DOHH2 (cell line): Measurements from ENCODE around the gene GUCA1A.
A peak's percentile ranks its signal among the peaks of the same experiment; 100 is the strongest.
"Not testable (repeated sequence)": the region's sequence is repeated elsewhere in the genome, so short reads cannot be mapped to it uniquely, and the experiment has no call there.

ENCODE experiments used
- H3F3A ChIP-seq: fragments of 200-600 bp; sonication (generic), shearing (Covaris generic); 2 replicates; pipeline ENCODE4 v1.6.0; 2016; ENCODE audit warnings: antibody characterized with exemption, mild to moderate bottlenecking; ENCODE audit not compliant: control insufficient read depth, insufficient read depth
- H3K27ac ChIP-seq: fragments of 200-600 bp; sonication (generic); 2 replicates; pipeline ENCODE4 v1.5.1; 2014; ENCODE audit warnings: low read depth, mild to moderate bottlenecking, low read length, moderate library complexity
- H3K27me3 ChIP-seq: fragments of 200-600 bp; sonication (generic); 2 replicates; pipeline ENCODE4 v1.6.1; 2014; ENCODE audit warnings: mild to moderate bottlenecking, low read length, mixed read lengths; ENCODE audit not compliant: control insufficient read depth
- H3K36me3 ChIP-seq: fragments of 200-600 bp; sonication (generic); 2 replicates; pipeline ENCODE4 v1.6.1; 2014; ENCODE audit warnings: mild to moderate bottlenecking, low read length, moderate library complexity, mixed read lengths; ENCODE audit not compliant: control insufficient read depth
- H3K4me1 ChIP-seq: fragments of 200-600 bp; sonication (generic); 2 replicates; pipeline ENCODE4 v1.6.1; 2014; ENCODE audit warnings: mild to moderate bottlenecking, low read length, mixed read lengths; ENCODE audit not compliant: control insufficient read depth
- H3K4me2 ChIP-seq: fragments of 200-600 bp; sonication (generic); 2 replicates; pipeline ENCODE4 v1.6.0; 2014; ENCODE audit warnings: mild to moderate bottlenecking, low read length, moderate library complexity
- H3K4me3 ChIP-seq: fragments of 200-600 bp; sonication (generic); 2 replicates; pipeline ENCODE4 v1.5.1; 2014; ENCODE audit warnings: mild to moderate bottlenecking, low read length, mixed read lengths
- H3K79me2 ChIP-seq: fragments of 200-600 bp; sonication (generic); 2 replicates; pipeline ENCODE4 v1.6.1; 2014; ENCODE audit warnings: mild to moderate bottlenecking, low read length, mixed read lengths; ENCODE audit not compliant: control insufficient read depth
- H3K9me2 ChIP-seq: fragments of 200-600 bp; sonication (generic); replicated peaks from 2 replicates; pipeline ENCODE4 v1.6.1; 2014; ENCODE audit warnings: mild to moderate bottlenecking, low read length, mixed read lengths; ENCODE audit not compliant: control insufficient read depth
- H3K9me3 ChIP-seq: fragments of 200-600 bp; sonication (generic); 2 replicates; pipeline ENCODE4 v1.6.1; 2014; ENCODE audit warnings: antibody characterized with exemption, low read length, mixed read lengths; ENCODE audit not compliant: control insufficient read depth, insufficient read depth
- H4K20me1 ChIP-seq: fragments of 200-600 bp; sonication (generic); 2 replicates; pipeline ENCODE4 v1.6.0; 2014; ENCODE audit warnings: low read depth, mild to moderate bottlenecking, antibody characterized with exemption, low read length, moderate library complexity; ENCODE audit not compliant: control insufficient read depth, insufficient read depth
- EZH2phosphoT487 ChIP-seq: fragments of 200-600 bp; sonication (generic); IDR thresholded peaks from 2 replicates; pipeline ENCODE4 v1.6.1; 2017; ENCODE audit warnings: borderline replicate concordance, mild to moderate bottlenecking, antibody characterized with exemption, low read length, moderate library complexity, mixed read lengths
- TF ChIP-seq, protein P1 (sequence below): fragments of 200-600 bp; sonication (generic); IDR thresholded peaks from one replicate; pipeline ENCODE4 v1.5.1; 2014; ENCODE audit warnings: antibody characterized with exemption, mild to moderate bottlenecking, low read depth, low read length; ENCODE audit not compliant: poor library complexity, severe bottlenecking

Gene GUCA1A

DNA sequence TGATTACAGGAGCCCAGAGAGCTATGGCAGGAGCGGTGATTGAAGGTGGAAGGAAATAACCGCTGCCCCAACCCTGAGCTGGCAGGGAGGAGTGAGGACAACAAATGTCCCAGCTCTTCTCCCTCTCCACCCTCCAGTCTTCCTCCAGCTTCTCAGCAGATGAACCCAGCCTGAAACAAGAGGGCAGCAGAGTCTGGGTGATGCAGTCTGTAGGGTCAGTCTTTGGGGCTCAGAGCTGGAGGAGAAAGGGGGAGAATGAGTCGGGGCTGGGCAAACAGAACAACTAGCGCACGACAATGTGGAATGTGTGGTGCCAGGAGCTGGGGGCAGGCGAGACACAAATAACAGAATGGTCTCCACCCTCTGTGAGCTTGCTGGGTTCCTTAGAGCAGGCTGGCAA lies 4.5 kb upstream of the GUCA1A start:
- no peaks in the 10 kb centered on the region for H4K20me1 ChIP-seq
- H3K4me3 ChIP-seq = no peak overlapping the region
- no peak overlapping the region for H3K4me2 ChIP-seq
- H3K79me2 ChIP-seq = no peaks in the 10 kb centered on the region
- no peak overlapping the region for H3K27ac ChIP-seq
- no peaks in the 10 kb centered on the region for H3K36me3 ChIP-seq
- TF ChIP-seq, protein P1, sequence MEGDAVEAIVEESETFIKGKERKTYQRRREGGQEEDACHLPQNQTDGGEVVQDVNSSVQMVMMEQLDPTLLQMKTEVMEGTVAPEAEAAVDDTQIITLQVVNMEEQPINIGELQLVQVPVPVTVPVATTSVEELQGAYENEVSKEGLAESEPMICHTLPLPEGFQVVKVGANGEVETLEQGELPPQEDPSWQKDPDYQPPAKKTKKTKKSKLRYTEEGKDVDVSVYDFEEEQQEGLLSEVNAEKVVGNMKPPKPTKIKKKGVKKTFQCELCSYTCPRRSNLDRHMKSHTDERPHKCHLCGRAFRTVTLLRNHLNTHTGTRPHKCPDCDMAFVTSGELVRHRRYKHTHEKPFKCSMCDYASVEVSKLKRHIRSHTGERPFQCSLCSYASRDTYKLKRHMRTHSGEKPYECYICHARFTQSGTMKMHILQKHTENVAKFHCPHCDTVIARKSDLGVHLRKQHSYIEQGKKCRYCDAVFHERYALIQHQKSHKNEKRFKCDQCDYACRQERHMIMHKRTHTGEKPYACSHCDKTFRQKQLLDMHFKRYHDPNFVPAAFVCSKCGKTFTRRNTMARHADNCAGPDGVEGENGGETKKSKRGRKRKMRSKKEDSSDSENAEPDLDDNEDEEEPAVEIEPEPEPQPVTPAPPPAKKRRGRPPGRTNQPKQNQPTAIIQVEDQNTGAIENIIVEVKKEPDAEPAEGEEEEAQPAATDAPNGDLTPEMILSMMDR = no peak
- TF ChIP-seq EZH2phosphoT487 = no peak
- peaks cover 12% of the 10 kb centered on the region for H3K4me1 ChIP-seq
- no peaks in the 10 kb centered on the region for H3K9me3 ChIP-seq
- H3K9me2 ChIP-seq = no peaks in the 10 kb centered on the region
- H3K27me3 ChIP-seq = peaks cover 2% of the 10 kb centered on the region; the same call in 1 of the 2 replicates
- no peaks in the 10 kb centered on the region for H3F3A ChIP-seq

DNA sequence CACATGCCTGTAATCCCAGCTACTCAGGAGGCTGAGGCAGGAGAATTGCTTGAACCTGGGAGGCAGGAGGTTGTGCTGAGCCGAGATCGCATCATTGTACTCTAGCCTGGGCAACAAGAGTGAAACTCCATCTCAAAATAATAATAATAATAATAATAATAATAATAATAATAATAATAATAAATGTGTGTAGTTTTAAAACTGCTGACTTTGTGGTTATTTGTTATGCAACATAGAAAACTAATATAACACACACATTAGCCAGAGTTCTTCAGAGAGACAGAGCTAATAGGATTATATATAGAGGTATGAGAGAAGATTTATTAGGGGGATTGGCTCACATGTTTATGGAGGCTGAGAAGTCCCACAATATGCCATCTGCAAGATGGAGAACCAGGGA lies 3.4 kb upstream of the GUCA1A start:
- not testable (repeated sequence) for H3K27ac ChIP-seq, H3K27me3 ChIP-seq, H3K9me2 ChIP-seq, H4K20me1 ChIP-seq, H3K36me3 ChIP-seq, H3K4me3 ChIP-seq, H3K4me2 ChIP-seq, H3K79me2 ChIP-seq, H3K9me3 ChIP-seq, H3F3A ChIP-seq
- peaks cover 12% of the 10 kb centered on the region for H3K4me1 ChIP-seq

DNA sequence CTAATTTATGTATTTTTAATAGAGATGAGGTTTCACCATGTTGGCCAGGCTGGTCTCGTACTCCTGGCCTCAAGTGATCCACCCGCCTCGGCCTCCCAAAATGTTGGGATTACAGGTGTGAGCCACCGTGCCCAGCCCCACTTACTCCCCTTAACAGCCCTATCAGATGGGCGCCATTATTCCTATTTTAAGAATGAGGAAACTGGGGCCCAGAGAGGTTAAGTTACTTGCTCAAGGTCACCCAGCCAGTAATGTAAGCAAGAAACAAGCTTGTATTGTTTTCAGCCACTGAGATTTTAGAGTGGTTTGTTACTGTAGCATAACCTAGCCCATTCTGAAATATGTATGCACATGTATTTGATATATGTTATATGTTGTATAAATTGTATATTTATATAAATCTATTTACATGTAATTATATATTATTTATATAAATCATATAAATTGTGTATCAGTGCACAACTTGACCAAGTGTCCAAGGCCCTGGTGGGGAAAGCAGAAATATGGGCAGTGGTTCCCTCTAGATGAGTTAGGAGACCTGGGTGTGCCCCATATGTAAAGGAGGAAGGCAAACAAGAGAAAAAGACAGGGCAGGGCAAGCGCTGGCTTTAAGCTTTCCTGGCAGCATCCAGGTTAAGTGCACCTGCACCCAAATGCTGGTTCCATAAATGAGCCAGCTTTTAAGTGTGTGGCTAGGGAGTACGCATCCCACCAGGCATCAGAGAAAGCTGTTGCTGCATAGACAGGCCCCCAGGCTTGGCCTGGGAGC lies 1.2 kb upstream of the GUCA1A start:
- H3K36me3 ChIP-seq = no peaks in the 10 kb centered on the region
- no peaks in the 10 kb centered on the region for H3K9me2 ChIP-seq
- no peaks in the 10 kb centered on the region for H3K79me2 ChIP-seq
- TF ChIP-seq, protein P1 = no peak
- no peak for TF ChIP-seq EZH2phosphoT487
- H3K27me3 ChIP-seq = peaks cover 2% of the 10 kb centered on the region; the same call in 1 of the 2 replicates
- no peak overlapping the region for H3K27ac ChIP-seq
- H3K4me2 ChIP-seq = no peak overlapping the region
- no peaks in the 10 kb centered on the region for H3F3A ChIP-seq
- no peak overlapping the region for H3K4me3 ChIP-seq
- peaks cover 8% of the 10 kb centered on the region for H3K4me1 ChIP-seq
- no peaks in the 10 kb centered on the region for H4K20me1 ChIP-seq
- H3K9me3 ChIP-seq = no peaks in the 10 kb centered on the region

DNA sequence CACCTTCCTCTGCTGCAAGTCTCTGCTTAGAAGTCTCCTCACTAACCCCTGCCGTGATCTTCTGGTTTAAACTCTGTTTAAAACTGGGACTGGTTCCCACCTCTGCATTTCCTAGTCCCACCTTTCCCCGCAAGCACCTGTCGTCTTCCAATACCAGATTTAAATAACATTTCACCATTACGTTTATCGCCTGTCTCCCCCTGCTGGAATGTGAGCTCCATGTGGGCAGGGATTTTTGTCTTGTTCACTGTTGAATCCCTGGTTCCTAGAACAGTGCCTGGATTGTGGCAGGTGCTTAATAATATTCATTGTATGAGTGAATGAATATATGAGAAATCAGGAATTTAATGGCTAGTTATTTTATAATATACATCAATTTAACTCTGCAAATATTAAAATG lies 2.7 kb downstream of the GUCA1A start:
- H3K9me2 ChIP-seq = no peaks in the 10 kb centered on the region
- no peaks in the 10 kb centered on the region for H4K20me1 ChIP-seq
- no peaks in the 10 kb centered on the region for H3K36me3 ChIP-seq
- H3K4me3 ChIP-seq = no peak overlapping the region
- H3K79me2 ChIP-seq = no peaks in the 10 kb centered on the region
- H3K4me2 ChIP-seq = no peak overlapping the region
- no peaks in the 10 kb centered on the region for H3K9me3 ChIP-seq
- H3F3A ChIP-seq = no peaks in the 10 kb centered on the region
- H3K27ac ChIP-seq = no peak overlapping the region
- TF ChIP-seq, protein P1 = peak; percentile 53
- TF ChIP-seq EZH2phosphoT487 = no peak
- peaks cover 8% of the 10 kb centered on the region for H3K4me1 ChIP-seq
- H3K27me3 ChIP-seq = no peaks in the 10 kb centered on the region
